Measurements from ENCODE around the gene RCOR2.
A peak's percentile ranks its signal among the peaks of the same experiment; 100 is the strongest.

Gene RCOR2

GRCh38 chr11:63913866-63914830, 2.8 kb downstream of the RCOR2 start:
- no peaks in the 10 kb centered on the region for H3K27me3 ChIP-seq
- peaks cover 2 to 30% (median 23%) of the 10 kb centered on the region in 11 experiments; a peak in 20 of 22 replicates for H3K36me3 ChIP-seq
- no peaks in the 10 kb centered on the region for H3K9me3 ChIP-seq (replicated peaks in 1 of 11)
- peaks cover 63 to 86% (median 75%) of the 10 kb centered on the region in 10 experiments for H3K4me1 ChIP-seq
- TF ChIP-seq Cebpa-rat (IDR thresholded peaks at IDR 0.05) = no peak
- peak overlapping the region in 3 of 11 experiments; percentile 72 to 86 (median 81); a peak in 4 of 22 replicates for H3K9ac ChIP-seq
- peak overlapping the region in 9 of 11 experiments; percentile 91 to 100 (median 100); a peak in 17 of 22 replicates for H3K4me2 ChIP-seq
- peak overlapping the region in 1 of 10 experiments; percentile 76; a peak in 3 of 20 replicates for H3K4me3 ChIP-seq
- H4K20me1 ChIP-seq = peaks cover 9 to 59% (median 33%) of the 10 kb centered on the region in 11 experiments; a peak in 20 of 22 replicates
- H3K27ac ChIP-seq = no peak overlapping the region

GRCh38 chr11:63912678-63913077, 4.3 kb downstream of the RCOR2 start:
- no peak for TF ChIP-seq Cebpa-rat (IDR thresholded peaks at IDR 0.05)
- Histone ChIP-seq H3K27me3 (no peaks in the 10 kb centered on the region), H3K9ac (no peak overlapping the region), H4K20me1 (peaks cover 23 to 74% (median 47%) of the 10 kb centered on the region in 11 experiments), H3K4me1 (peaks cover 63 to 86% (median 75%) of the 10 kb centered on the region in 10 experiments), H3K4me3 (no peak overlapping the region), H3K4me2 (0 out of 22 replicates have a peak overlapping the region, but pooled peaks of 2 of the 11 experiments have one; percentile 2 to 8), H3K9me3 (replicated peaks in 1 of 11) (no peaks in the 10 kb centered on the region), H3K27ac (no peak overlapping the region), H3K36me3 (peaks cover 12 to 43% (median 27%) of the 10 kb centered on the region in 11 experiments)

- Histone ChIP-seq H3K9ac (peak overlapping the region in 3 of 11 experiments; percentile 48 to 59 (median 58); a peak in 5 of 22 replicates), H3K27me3 (no peaks in the 10 kb centered on the region), H3K4me1 (peaks cover 66 to 89% (median 77%) of the 10 kb centered on the region in 10 experiments), H3K4me3 (no peak overlapping the region), H3K4me2 (peak overlapping the region in 8 of 11 experiments; percentile 88 to 92 (median 90); a peak in 7 of 22 replicates), H3K36me3 (peaks cover 12 to 52% (median 29%) of the 10 kb centered on the region in 11 experiments), H3K9me3 (replicated peaks in 1 of 11) (no peaks in the 10 kb centered on the region), H4K20me1 (peaks cover 26 to 82% (median 55%) of the 10 kb centered on the region in 11 experiments), H3K27ac (peak overlapping the region in 2 of 11 experiments; percentile 38 to 55; a peak in 2 of 22 replicates)
- TF ChIP-seq Cebpa-rat (IDR thresholded peaks at IDR 0.05) = no peak
These were observed 5.1 kb downstream of the RCOR2 start for GRCh38 chr11:63911876-63912275.

- peak overlapping the region in 10 of 11 experiments; percentile 35 to 70 (median 56); a peak in 15 of 22 replicates for H3K9ac ChIP-seq
- H3K36me3 ChIP-seq = peaks cover 12 to 54% (median 30%) of the 10 kb centered on the region in 11 experiments
- H3K27me3 ChIP-seq = no peaks in the 10 kb centered on the region
- TF ChIP-seq Cebpa-rat (IDR thresholded peaks at IDR 0.05) = no peak
- H3K4me2 ChIP-seq = peak overlapping the region; percentile 85 to 96 (median 90)
- peaks cover 69 to 90% (median 80%) of the 10 kb centered on the region in 10 experiments for H3K4me1 ChIP-seq
- no peak overlapping the region for H3K4me3 ChIP-seq
- H4K20me1 ChIP-seq = peaks cover 26 to 84% (median 57%) of the 10 kb centered on the region in 11 experiments
- peak overlapping the region in 4 of 11 experiments; percentile 30 to 55 (median 42); a peak in 5 of 22 replicates for H3K27ac ChIP-seq
- no peaks in the 10 kb centered on the region for H3K9me3 ChIP-seq (replicated peaks in 1 of 11)
These were observed 5.5 kb downstream of the RCOR2 start for GRCh38 chr11:63911440-63911839.

- Histone ChIP-seq H3K4me1 (peaks cover 71 to 90% (median 83%) of the 10 kb centered on the region in 10 experiments), H3K4me2 (peak overlapping the region; percentile 85 to 96 (median 90)), H3K27me3 (no peaks in the 10 kb centered on the region), H3K4me3 (no peak overlapping the region), H3K9ac (peak overlapping the region in 9 of 11 experiments; percentile 21 to 70 (median 62); a peak in 15 of 22 replicates), H3K27ac (peak overlapping the region in 6 of 11 experiments; percentile 43 to 75 (median 64); a peak in 11 of 22 replicates), H3K36me3 (peaks cover 17 to 59% (median 36%) of the 10 kb centered on the region in 11 experiments), H3K9me3 (replicated peaks in 1 of 11) (no peaks in the 10 kb centered on the region), H4K20me1 (peaks cover 26 to 85% (median 51%) of the 10 kb centered on the region in 11 experiments)
- TF ChIP-seq Cebpa-rat (IDR thresholded peaks at IDR 0.05) = no peak
These were observed 6.3 kb downstream of the RCOR2 start for GRCh38 chr11:63910675-63911074.

GRCh38 chr11:63909591-63910506, 7.1 kb downstream of the RCOR2 start:
- no peaks in the 10 kb centered on the region for H3K27me3 ChIP-seq
- no peaks in the 10 kb centered on the region for H3K9me3 ChIP-seq (replicated peaks in 1 of 11)
- peak overlapping the region; percentile 27 to 70 (median 63); a peak in 18 of 22 replicates for H3K9ac ChIP-seq
- H3K4me2 ChIP-seq = peak overlapping the region; percentile 85 to 96 (median 90)
- peaks cover 26 to 85% (median 52%) of the 10 kb centered on the region in 11 experiments for H4K20me1 ChIP-seq
- peaks cover 70 to 88% (median 80%) of the 10 kb centered on the region in 10 experiments for H3K4me1 ChIP-seq
- H3K4me3 ChIP-seq = peak overlapping the region in 8 of 10 experiments; percentile 12 to 53 (median 34); a peak in 9 of 20 replicates
- peaks cover 23 to 65% (median 42%) of the 10 kb centered on the region in 11 experiments for H3K36me3 ChIP-seq
- H3K27ac ChIP-seq = peak overlapping the region in 10 of 11 experiments; percentile 25 to 75 (median 64); a peak in 19 of 22 replicates
- no peak for TF ChIP-seq Cebpa-rat (IDR thresholded peaks at IDR 0.05)

GRCh38 chr11:63908631-63909401, 8.1 kb downstream of the RCOR2 start:
- TF ChIP-seq Cebpa-rat (IDR thresholded peaks at IDR 0.05) = no peak
- Histone ChIP-seq H3K4me1 (peaks cover 62 to 78% (median 73%) of the 10 kb centered on the region in 10 experiments), H4K20me1 (peaks cover 21 to 85% (median 47%) of the 10 kb centered on the region in 11 experiments), H3K36me3 (peaks cover 33 to 65% (median 43%) of the 10 kb centered on the region in 11 experiments), H3K4me2 (peak overlapping the region; percentile 85 to 96 (median 90)), H3K9ac (peak overlapping the region; percentile 22 to 70 (median 60); a peak in 18 of 22 replicates), H3K4me3 (peak overlapping the region in 9 of 10 experiments; percentile 8 to 53 (median 29); a peak in 9 of 20 replicates), H3K27ac (peak overlapping the region in 9 of 11 experiments; percentile 5 to 70 (median 59); a peak in 15 of 22 replicates), H3K9me3 (replicated peaks in 1 of 11) (no peaks in the 10 kb centered on the region), H3K27me3 (no peaks in the 10 kb centered on the region)

Data from BLaER1 treated with 17β-estradiol and CSF1 and Interleukin-3, amounts not matched to agents 10 nM and 100 nM (cell line).